Fibroblast of skin of right quadriceps (primary cell): ENCODE data around the gene TNFAIP8L2.
"Not testable (repeated sequence)": the region's sequence is repeated elsewhere in the genome, so short reads cannot be mapped to it uniquely, and the experiment has no call there.

Source experiments
- DNase-seq: peaks from one replicate; pipeline ENCODE4 v3.0.0-alpha.2; 2013

Gene TNFAIP8L2

DNA sequence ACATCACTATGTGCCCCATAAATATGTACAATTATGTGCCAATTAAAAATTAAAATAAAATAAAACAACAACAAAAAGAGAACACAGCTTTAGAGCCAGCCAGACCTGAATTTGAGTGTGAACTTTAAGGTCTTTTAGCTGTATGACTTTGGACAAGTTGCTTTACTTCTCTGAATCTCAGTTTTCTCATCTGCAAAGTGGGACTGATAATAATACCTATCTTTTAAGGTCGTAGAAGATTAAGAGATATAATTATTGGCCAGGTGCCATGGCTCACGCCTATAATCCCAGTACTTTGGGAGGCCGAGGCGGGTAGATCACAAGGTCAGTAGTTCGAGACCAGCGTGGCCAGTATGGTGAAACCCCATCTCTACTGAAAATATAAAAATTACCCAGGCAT lies 36.9 kb downstream of the TNFAIP8L2 start:
- no peak for DNase-seq

DNA sequence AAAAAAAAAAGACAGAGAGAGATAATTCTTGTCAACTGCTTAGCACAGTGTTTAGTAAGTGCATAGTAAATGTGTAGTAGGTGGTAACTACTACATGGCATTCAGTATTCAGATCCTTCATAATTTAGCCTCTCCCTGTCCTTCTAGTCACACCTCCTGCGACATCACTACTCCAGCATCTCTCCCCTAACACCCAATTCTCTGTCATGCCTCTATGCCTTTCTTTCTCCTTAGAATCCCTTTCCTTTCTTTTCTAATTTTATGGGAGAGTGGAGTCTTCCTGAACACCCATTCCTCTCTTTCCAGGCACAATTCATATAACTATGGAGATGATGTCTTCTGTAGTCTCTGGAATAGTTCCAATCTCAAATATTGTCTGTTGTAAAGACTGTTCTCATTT lies 37.4 kb downstream of the TNFAIP8L2 start:
- no peak for DNase-seq

- peak; percentile 90 for DNase-seq
These were observed 38.6 kb downstream of the TNFAIP8L2 start for GRCh38 chr1:151194894-151195594.

GRCh38 chr1:151196292-151196800 lies 39.9 kb downstream of the TNFAIP8L2 start:
- peak; percentile 88 for DNase-seq

DNA sequence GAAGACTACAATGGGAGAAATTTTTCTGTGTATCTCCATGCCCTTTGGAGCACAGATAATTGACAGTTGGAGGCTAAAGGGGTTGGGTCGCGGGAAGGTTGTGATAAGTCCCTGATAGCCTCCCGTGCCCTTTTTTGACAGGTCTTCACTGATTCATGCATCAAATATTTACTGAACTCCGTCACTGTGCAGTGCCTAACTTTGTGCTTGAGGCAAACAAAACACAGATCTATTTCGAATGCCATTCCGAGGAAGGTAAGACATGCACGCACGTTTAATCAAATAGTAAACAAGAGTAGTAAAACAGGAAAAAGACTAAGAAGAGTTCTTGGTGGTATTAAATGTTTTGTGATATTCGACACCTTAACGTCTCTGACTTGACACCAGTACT lies 41.4 kb downstream of the TNFAIP8L2 start:
- no peak for DNase-seq

DNA sequence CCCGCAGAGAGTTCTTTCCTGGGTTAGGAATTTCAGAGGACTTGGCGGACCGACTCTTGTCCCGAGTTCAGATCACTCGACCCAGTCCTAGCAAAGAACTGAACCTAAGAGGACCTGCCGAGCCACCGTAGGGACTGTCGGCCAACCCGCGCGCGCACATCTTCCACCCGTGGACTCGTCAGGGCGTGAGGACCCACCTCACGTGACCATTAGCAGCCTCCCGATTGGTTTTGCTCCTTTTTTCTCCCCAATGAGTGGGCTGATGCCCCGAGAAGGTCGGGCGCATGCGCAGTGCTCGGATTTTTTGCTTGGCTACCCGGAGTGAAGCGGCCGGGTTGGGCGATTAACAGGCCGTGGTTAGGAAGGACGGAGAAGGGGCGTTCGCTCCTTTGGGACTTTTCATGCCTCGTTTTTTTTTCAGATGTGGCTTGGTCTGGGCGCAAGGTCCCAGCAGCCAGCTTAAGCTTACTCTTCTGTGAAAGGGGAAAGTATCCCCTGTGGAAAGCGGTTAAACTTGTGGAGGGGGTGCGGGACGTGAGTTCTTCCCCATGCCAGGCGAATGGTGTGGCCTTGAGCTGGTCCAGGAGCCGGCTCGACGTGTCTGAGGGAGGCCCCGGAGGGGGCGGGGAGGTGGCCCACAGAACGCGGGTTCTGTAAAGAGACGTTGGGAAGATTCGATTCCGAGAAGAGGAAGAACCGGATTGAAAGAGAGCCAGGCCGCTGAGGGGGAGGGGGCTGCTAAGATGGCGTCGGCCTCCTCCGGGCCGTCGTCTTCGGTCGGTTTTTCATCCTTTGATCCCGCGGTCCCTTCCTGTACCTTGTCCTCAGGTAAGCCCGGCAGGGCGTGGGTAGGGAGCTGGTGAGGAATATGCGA lies 42.0 kb downstream of the TNFAIP8L2 start, which contains the start of gene PIP5K1A:
Gene PIP5K1A (plus strand): TSS at position 299 of the 874 bp plus-strand sequence. CDS start 445 bp downstream, at position 744.
- DNase-seq = peak; percentile 98

DNA sequence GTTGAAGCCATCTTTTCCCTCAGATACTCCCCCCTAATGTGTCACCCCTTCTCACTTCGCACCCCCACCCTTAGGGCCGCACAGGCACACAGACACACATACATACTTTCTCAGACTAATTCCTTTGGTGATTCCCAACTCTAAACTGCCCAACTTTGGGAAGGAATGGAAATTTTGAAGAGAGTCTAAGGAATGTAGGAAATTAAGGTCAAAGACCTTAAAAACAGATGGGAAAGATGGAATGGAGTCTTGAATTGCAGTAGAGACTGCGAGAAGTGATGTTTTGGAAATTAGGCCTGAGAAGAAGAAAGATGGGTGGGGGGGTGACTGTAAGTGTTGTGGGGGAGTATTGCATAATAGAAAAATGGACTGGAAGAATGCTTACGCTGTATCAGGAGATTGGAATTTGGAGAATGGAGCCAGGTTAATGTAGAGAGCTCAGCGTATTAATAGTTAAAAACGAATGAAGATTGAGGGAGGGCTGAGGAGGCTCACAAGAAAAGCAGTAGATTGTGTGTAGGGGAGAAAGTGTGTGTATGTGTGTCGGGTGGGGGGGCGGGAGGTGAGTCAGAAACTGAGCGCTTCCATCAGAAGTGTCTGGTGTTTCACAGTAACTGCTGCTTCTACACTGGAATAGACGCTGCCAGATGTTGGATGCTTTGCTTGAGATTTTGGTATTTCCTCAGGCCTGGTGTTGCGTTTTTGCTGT lies 43.6 kb downstream of the TNFAIP8L2 start:
- peak; percentile 95 for DNase-seq

DNA sequence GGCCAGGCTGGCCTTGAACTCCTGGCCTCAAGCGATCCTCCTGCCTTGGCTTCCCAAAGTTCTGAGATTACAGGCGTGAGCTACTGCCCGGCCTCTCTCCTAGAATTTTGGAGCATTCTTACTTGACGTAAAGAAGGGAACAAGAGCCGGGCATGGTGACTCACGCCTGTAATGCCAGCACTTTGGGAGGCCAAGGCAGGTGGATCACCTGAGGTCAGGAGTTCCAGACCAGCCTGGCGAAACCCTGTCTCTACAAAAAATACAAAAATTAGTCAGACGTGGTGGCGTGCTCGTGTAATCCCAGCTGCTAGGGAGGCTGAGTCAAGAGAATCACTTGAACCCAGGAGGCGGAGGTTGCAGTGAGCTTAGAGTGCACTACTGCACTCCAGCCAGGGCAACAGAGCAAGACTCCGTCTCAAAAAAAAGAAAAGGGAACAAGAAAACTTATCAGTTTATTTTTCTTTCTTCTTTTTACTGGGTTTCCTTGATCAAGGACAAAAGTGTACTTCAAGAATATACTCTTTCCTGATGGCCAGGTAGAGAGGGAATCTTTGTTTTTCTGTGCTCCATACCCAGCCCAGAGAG lies 49.0 kb downstream of the TNFAIP8L2 start:
- not testable (repeated sequence) for DNase-seq
